SU-DHL-6 (cell line): ENCODE data around the gene STARD7.

Experiments used
- H2AFZ ChIP-seq: fragments of 200-600 bp; sonication (generic); 2 replicates; pipeline ENCODE4 v1.6.1; 2014; ENCODE audit warnings: low read depth, mild to moderate bottlenecking, moderate library complexity, mixed read lengths, antibody characterized with exemption, low read length; ENCODE audit not compliant: severe bottlenecking
- H3F3A ChIP-seq: fragments of 200-600 bp; shearing (Covaris generic); 2 replicates; pipeline ENCODE4 v1.6.0; 2016; ENCODE audit warnings: antibody characterized with exemption, mild to moderate bottlenecking; ENCODE audit not compliant: insufficient read depth
- H3K27ac ChIP-seq: fragments of 200-600 bp; sonication (generic); 2 replicates; pipeline ENCODE4 v1.5.1; 2016; ENCODE audit warnings: low read depth, mild to moderate bottlenecking, low read length, moderate library complexity, mixed read lengths
- H3K27me3 ChIP-seq: fragments of 200-600 bp; sonication (generic), shearing (Covaris generic); 2 replicates; pipeline ENCODE4 v1.6.0; 2014; ENCODE audit warnings: mild to moderate bottlenecking, low read length
- H3K36me3 ChIP-seq: fragments of 200-600 bp; sonication (generic); 2 replicates; pipeline ENCODE4 v1.6.1; 2014; ENCODE audit warnings: mild to moderate bottlenecking, low read length, mixed read lengths
- H3K4me2 ChIP-seq: fragments of 300-600, 200-600 bp; shearing (Covaris generic), sonication (generic); 2 replicates; pipeline ENCODE4 v1.6.0; 2014; ENCODE audit warnings: low read length, low read depth, mild to moderate bottlenecking; ENCODE audit not compliant: poor library complexity, severe bottlenecking
- H3K4me3 ChIP-seq: fragments of 200-600 bp; sonication (generic); 2 replicates; pipeline ENCODE4 v1.5.1; 2014; ENCODE audit warnings: antibody characterized with exemption, low read length, mild to moderate bottlenecking, mixed read lengths; ENCODE audit not compliant: insufficient read depth, poor library complexity, severe bottlenecking
- H3K79me2 ChIP-seq: fragments of 200-600 bp; sonication (generic); 2 replicates; pipeline ENCODE4 v1.6.1; 2014; ENCODE audit warnings: mild to moderate bottlenecking, low read length, moderate library complexity; ENCODE audit not compliant: insufficient read depth
- H3K9ac ChIP-seq: fragments of 200-600 bp; sonication (generic); 2 replicates; pipeline ENCODE4 v1.7.0; 2014; ENCODE audit warnings: mild to moderate bottlenecking, low read length
- H3K9me2 ChIP-seq: fragments of 200-600 bp; sonication (generic); replicated peaks from 2 replicates; pipeline ENCODE4 v1.6.1; 2014; ENCODE audit warnings: low read length; ENCODE audit not compliant: insufficient read depth
- H3K9me3 ChIP-seq: fragments of 200-600 bp; sonication (generic); 2 replicates; pipeline ENCODE4 v1.6.1; 2014; ENCODE audit warnings: low read length, mixed read lengths; ENCODE audit not compliant: insufficient read depth
- H4K20me1 ChIP-seq: fragments of 200-600 bp; sonication (generic); 2 replicates; pipeline ENCODE4 v1.6.1; 2014; ENCODE audit warnings: low read depth, mild to moderate bottlenecking, antibody characterized with exemption, low read length, moderate library complexity, mixed read lengths
- CTCF ChIP-seq: fragments of 200-600 bp; sonication (generic); IDR thresholded peaks from one replicate; pipeline ENCODE4 v1.5.1; 2017; ENCODE audit warnings: antibody characterized with exemption, mild to moderate bottlenecking, low read length, moderate library complexity; ENCODE audit not compliant: insufficient read depth, poor library complexity, severe bottlenecking
- EZH2phosphoT487 ChIP-seq: fragments of 200-600 bp; sonication (generic), shearing (Covaris generic); conservative IDR thresholded peaks from 2 replicates; pipeline ENCODE4 v1.6.1; 2018; ENCODE audit warnings: mild to moderate bottlenecking, antibody characterized with exemption, low read length, moderate library complexity, mixed read lengths

Gene STARD7

GRCh38 chr2:96250188-96250587, 41.6 kb upstream of the STARD7 start:
- Histone ChIP-seq H3K4me3 (no peak overlapping the region), H3K36me3 (0 out of 2 replicates have a peak, but pooled peaks cover 2% of the 10 kb centered on the region), H3K9ac (no peak overlapping the region), H3K79me2 (no peaks in the 10 kb centered on the region), H3K27ac (no peak overlapping the region), H4K20me1 (no peaks in the 10 kb centered on the region), H3K9me2 (no peaks in the 10 kb centered on the region), H3K9me3 (no peaks in the 10 kb centered on the region), H2AFZ (no peak overlapping the region), H3K27me3 (no peaks in the 10 kb centered on the region), H3F3A (no peaks in the 10 kb centered on the region), H3K4me2 (no peak overlapping the region)
- TF ChIP-seq CTCF (no peak), EZH2phosphoT487 (no peak)

- Histone ChIP-seq H3K4me2 (no peak overlapping the region), H3K27me3 (no peaks in the 10 kb centered on the region), H3K4me3 (no peak overlapping the region), H3K9ac (no peak overlapping the region), H3K36me3 (0 out of 2 replicates have a peak, but pooled peaks cover 2% of the 10 kb centered on the region), H2AFZ (no peak overlapping the region), H4K20me1 (no peaks in the 10 kb centered on the region), H3K79me2 (no peaks in the 10 kb centered on the region), H3F3A (no peaks in the 10 kb centered on the region), H3K9me3 (no peaks in the 10 kb centered on the region), H3K9me2 (no peaks in the 10 kb centered on the region), H3K27ac (no peak overlapping the region)
- TF ChIP-seq CTCF (no peak), EZH2phosphoT487 (no peak)
Measured at GRCh38 chr2:96249654-96250053, 41.0 kb upstream of the STARD7 start.

GRCh38 chr2:96248624-96249023, 40.0 kb upstream of the STARD7 start:
- no peaks in the 10 kb centered on the region for H3K9me3 ChIP-seq
- H3K79me2 ChIP-seq = no peaks in the 10 kb centered on the region
- no peaks in the 10 kb centered on the region for H3F3A ChIP-seq
- no peaks in the 10 kb centered on the region for H3K9me2 ChIP-seq
- H3K4me2 ChIP-seq = no peak overlapping the region
- no peak overlapping the region for H3K4me3 ChIP-seq
- no peaks in the 10 kb centered on the region for H3K27me3 ChIP-seq
- no peak overlapping the region for H2AFZ ChIP-seq
- H3K36me3 ChIP-seq = 0 out of 2 replicates have a peak, but pooled peaks cover 1% of the 10 kb centered on the region
- no peaks in the 10 kb centered on the region for H4K20me1 ChIP-seq
- no peak for TF ChIP-seq CTCF
- no peak for TF ChIP-seq EZH2phosphoT487
- H3K27ac ChIP-seq = no peak overlapping the region
- no peak overlapping the region for H3K9ac ChIP-seq

- Histone ChIP-seq H3K27me3 (no peaks in the 10 kb centered on the region), H3K9ac (no peak overlapping the region), H3K4me3 (no peak overlapping the region), H3K4me2 (no peak overlapping the region), H3K9me2 (no peaks in the 10 kb centered on the region), H3F3A (no peaks in the 10 kb centered on the region), H3K9me3 (no peaks in the 10 kb centered on the region), H3K36me3 (no peaks in the 10 kb centered on the region), H3K27ac (no peak overlapping the region), H4K20me1 (no peaks in the 10 kb centered on the region), H3K79me2 (no peaks in the 10 kb centered on the region), H2AFZ (no peak overlapping the region)
- TF ChIP-seq CTCF = no peak
Measured at GRCh38 chr2:96247896-96248295, 39.3 kb upstream of the STARD7 start.
